PC-3 (cell line): Measurements from ENCODE around the gene SF3B2. TPM values are rescaled to one million over a fixed set of nuclear protein-coding genes. Genes with fewer than 3 reads are reported as not detected.
A peak's percentile ranks its signal among the peaks of the same experiment; 100 is the strongest.

Source experiments
- ATAC-seq: fragments of 200-7000 bp; cut with Tn5 transposase; 2 replicates; pipeline ENCODE4 v1.9.1; 2020; ENCODE audit warnings: mild to moderate bottlenecking, moderate library complexity
- BruUV-seq: library from RNA; stranded (reverse); fragments of 400-500 nt; replicated peaks from 2 replicates; lab custom pipeline; 2021; lab: Mats Ljungman, UMichigan
- CTCF ChIA-PET: fragments of 300-600 bp; sonication (Branson Sonifier 250); formaldehyde crosslinking; loops from one replicate; lab custom pipeline; 2022; ENCODE audit warnings: antibody characterized with exemption; lab: Charles Lee
- POLR2A ChIA-PET: fragments of 300-600 bp; sonication (Branson Sonifier 250); formaldehyde crosslinking; loops from one replicate; lab custom pipeline; 2022; ENCODE audit warnings: antibody characterized with exemption; ENCODE audit not compliant: unreplicated experiment; lab: Charles Lee
- DNase-seq: peaks from one replicate; pipeline ENCODE4 v3.0.0-alpha.2; 2015
- H2AFZ ChIP-seq: fragments of 300-600 bp; sonication (generic); 2 replicates; pipeline ENCODE4 v1.6.0; 2016; ENCODE audit warnings: antibody characterized with exemption, low read length
- H3F3A ChIP-seq: fragments of 300-600 bp; sonication (generic); one replicate; pipeline ENCODE4 v1.6.0; 2017; ENCODE audit warnings: antibody characterized with exemption, low read length, control low read depth, mild to moderate bottlenecking; ENCODE audit not compliant: unreplicated experiment
- H3K27ac ChIP-seq: fragments of 300-600 bp; sonication (generic); 2 replicates; pipeline ENCODE4 v1.5.1; 2016; ENCODE audit warnings: mild to moderate bottlenecking, low read length
- H3K27me3 ChIP-seq: fragments of 300-600 bp; sonication (generic); 2 replicates; pipeline ENCODE4 v1.6.1; 2016; ENCODE audit warnings: low read length, mixed read lengths
- H3K36me3 ChIP-seq: fragments of 300-600 bp; sonication (generic); 2 replicates; pipeline ENCODE4 v1.6.1; 2016; ENCODE audit warnings: low read depth, mixed run types, low read length, mixed read lengths
- H3K4me1 ChIP-seq: fragments of 300-600 bp; sonication (generic); 2 replicates; pipeline ENCODE4 v1.5.1; 2016; ENCODE audit warnings: low read length; ENCODE audit not compliant: insufficient read depth
- H3K4me2 ChIP-seq: fragments of 300-600 bp; sonication (generic); 2 replicates; pipeline ENCODE4 v1.6.0; 2016; ENCODE audit warnings: low read length
- H3K4me3 ChIP-seq: fragments of 300-600 bp; sonication (generic); 2 replicates; pipeline ENCODE4 v1.5.1; 2016; ENCODE audit warnings: mild to moderate bottlenecking, low read length, mixed read lengths
- H3K79me2 ChIP-seq: fragments of 300-600 bp; sonication (generic); 2 replicates; pipeline ENCODE4 v1.6.1; 2017; ENCODE audit warnings: low read length, mixed read lengths
- H3K9ac ChIP-seq: fragments of 300-600 bp; sonication (generic); 2 replicates; pipeline ENCODE4 v1.6.0; 2016; ENCODE audit warnings: mild to moderate bottlenecking, low read length
- H3K9me2 ChIP-seq: fragments of 300-600 bp; sonication (generic); replicated peaks from 2 replicates; pipeline ENCODE4 v1.6.1; 2016; ENCODE audit warnings: mixed run types, low read length, mixed read lengths
- H3K9me3 ChIP-seq: fragments of 300-600 bp; sonication (generic); 2 replicates; pipeline ENCODE4 v1.6.1; 2016; ENCODE audit warnings: low read length, mixed read lengths
- H4K20me1 ChIP-seq: fragments of 300-600 bp; sonication (generic); 2 replicates; pipeline ENCODE4 v1.6.1; 2016; ENCODE audit warnings: low read length, mixed read lengths
- EZH2 ChIP-seq: fragments of 300-600 bp; sonication (generic); IDR thresholded peaks from one replicate; pipeline ENCODE4 v1.6.1; 2017; ENCODE audit warnings: antibody characterized with exemption, mild to moderate bottlenecking, low read length; ENCODE audit not compliant: unreplicated experiment
- EZH2phosphoT487 ChIP-seq: fragments of 300-600 bp; sonication (generic); IDR thresholded peaks from 2 replicates; pipeline ENCODE4 v1.6.1; 2018; ENCODE audit warnings: mild to moderate bottlenecking, antibody characterized with exemption, low read length, borderline replicate concordance
- intact Hi-C: fragments of 100-400 bp; cut with micrococcal nuclease; formaldehyde crosslinking; loops from 2 replicates; pipeline ENCODE4 v1.9.0; 2023
- total RNA-seq: library from RNA; depleted of rRNA; stranded (reverse); fragments of >200 nt; gene quantifications from 2 replicates; pipeline ENCODE4 v1.2.3, GENCODE V29; 2014; rRNA removed
- TF ChIP-seq, protein P1 (sequence below): fragments of 300-600 bp; sonication (generic); conservative IDR thresholded peaks from 2 replicates; pipeline ENCODE4 v1.5.1; 2017; ENCODE audit warnings: antibody characterized with exemption, low read depth, mild to moderate bottlenecking, low read length

Gene SF3B2
- total RNA-seq, 1 experiment from 2014 or later = 241 TPM

GRCh38 chr11:66116576-66117361, 64.6 kb downstream of the SF3B2 start:
- intact Hi-C loops = no loop called here
- no peak overlapping the region for H3K4me2 ChIP-seq
- ChIA-PET CTCF (no interaction called here), POLR2A (interaction anchor here (0.6 kb wide), 1 partner anchor 47 kb away, joined by 3 read pairs; the partner anchor contains the start of gene PACS1)
- H3K4me3 ChIP-seq = no peak overlapping the region
- H3K9ac ChIP-seq = no peak overlapping the region
- H3K79me2 ChIP-seq = peaks cover 60% of the 10 kb centered on the region
- no peaks in the 10 kb centered on the region for H3K36me3 ChIP-seq
- H3F3A ChIP-seq = peaks cover 26% of the 10 kb centered on the region
- DNase-seq (no peak), ATAC-seq (no peak)
- H3K27me3 ChIP-seq = no peaks in the 10 kb centered on the region
- no peak overlapping the region for H2AFZ ChIP-seq
- no peaks in the 10 kb centered on the region for H3K9me3 ChIP-seq
- H3K4me1 ChIP-seq = peaks cover 60% of the 10 kb centered on the region
- no peaks in the 10 kb centered on the region for H4K20me1 ChIP-seq
- no peak overlapping the region for H3K27ac ChIP-seq
- TF ChIP-seq, protein P1, sequence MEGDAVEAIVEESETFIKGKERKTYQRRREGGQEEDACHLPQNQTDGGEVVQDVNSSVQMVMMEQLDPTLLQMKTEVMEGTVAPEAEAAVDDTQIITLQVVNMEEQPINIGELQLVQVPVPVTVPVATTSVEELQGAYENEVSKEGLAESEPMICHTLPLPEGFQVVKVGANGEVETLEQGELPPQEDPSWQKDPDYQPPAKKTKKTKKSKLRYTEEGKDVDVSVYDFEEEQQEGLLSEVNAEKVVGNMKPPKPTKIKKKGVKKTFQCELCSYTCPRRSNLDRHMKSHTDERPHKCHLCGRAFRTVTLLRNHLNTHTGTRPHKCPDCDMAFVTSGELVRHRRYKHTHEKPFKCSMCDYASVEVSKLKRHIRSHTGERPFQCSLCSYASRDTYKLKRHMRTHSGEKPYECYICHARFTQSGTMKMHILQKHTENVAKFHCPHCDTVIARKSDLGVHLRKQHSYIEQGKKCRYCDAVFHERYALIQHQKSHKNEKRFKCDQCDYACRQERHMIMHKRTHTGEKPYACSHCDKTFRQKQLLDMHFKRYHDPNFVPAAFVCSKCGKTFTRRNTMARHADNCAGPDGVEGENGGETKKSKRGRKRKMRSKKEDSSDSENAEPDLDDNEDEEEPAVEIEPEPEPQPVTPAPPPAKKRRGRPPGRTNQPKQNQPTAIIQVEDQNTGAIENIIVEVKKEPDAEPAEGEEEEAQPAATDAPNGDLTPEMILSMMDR = no peak
- TF ChIP-seq EZH2phosphoT487 (no peak), EZH2 (no peak)
- H3K9me2 ChIP-seq = no peaks in the 10 kb centered on the region
- no TSS peak for BruUV-seq

- CTCF ChIA-PET = interaction anchor here (0.5 to 0.7 kb wide), 3 partner anchors 133 to 231 kb away, joined by 5 to 7 read pairs (median 5); partner anchors contain the start of gene FIBP
- TF ChIP-seq, protein P1 = no peak
- TF ChIP-seq EZH2 = no peak
- no peak for TF ChIP-seq EZH2phosphoT487
- ATAC-seq (no peak), DNase-seq (no peak)
- peak overlapping the region; percentile 4; the same call in 1 of the 2 replicates for H3K4me3 ChIP-seq
- H3K4me1 ChIP-seq = peaks cover 42% of the 10 kb centered on the region
- H2AFZ ChIP-seq = no peak overlapping the region
- no peaks in the 10 kb centered on the region for H3K36me3 ChIP-seq
- H3K27me3 ChIP-seq = no peaks in the 10 kb centered on the region
- no peaks in the 10 kb centered on the region for H3K9me2 ChIP-seq
- no TSS peak for BruUV-seq
- H3F3A ChIP-seq = peaks cover 9% of the 10 kb centered on the region
- POLR2A ChIA-PET = no interaction called here
- no peaks in the 10 kb centered on the region for H4K20me1 ChIP-seq
- H3K9ac ChIP-seq = peak overlapping the region; percentile 47
- peaks cover 57% of the 10 kb centered on the region for H3K79me2 ChIP-seq
- intact Hi-C loops = no loop called here
- no peaks in the 10 kb centered on the region for H3K9me3 ChIP-seq
- H3K4me2 ChIP-seq = peak overlapping the region; percentile 59
- H3K27ac ChIP-seq = peak overlapping the region; percentile 87
Observed at GRCh38 chr11:66118847-66119246, 66.7 kb downstream of the SF3B2 start.

Other genes starting within 250 kb of the SF3B2 start
- not detected in 2 replicates for gene SNX32, start 218.4 kb upstream of the SF3B2 start, total RNA-seq
- gene CFL1, start 194.2 kb upstream of the SF3B2 start, total RNA-seq = 2,710 and 3,139 TPM in 2 replicates
- 82.0 and 94.6 TPM in 2 replicates for gene MUS81, start 191.9 kb upstream of the SF3B2 start, total RNA-seq
- gene EFEMP2, start 179.6 kb upstream of the SF3B2 start, total RNA-seq = 2.6 and 4.5 TPM in 2 replicates
- 0.11 TPM in 1 of 2 replicates, not detected in the other for gene CTSW, start 172.5 kb upstream of the SF3B2 start, total RNA-seq
- gene FIBP, start 163.9 kb upstream of the SF3B2 start, total RNA-seq = 221 TPM in 2 replicates
- gene CCDC85B, start 161.7 kb upstream of the SF3B2 start, total RNA-seq = 207 and 280 TPM in 2 replicates
- 656 and 851 TPM in 2 replicates for gene FOSL1, start 152.0 kb upstream of the SF3B2 start, total RNA-seq
- 61.3 and 82.0 TPM in 2 replicates for gene C11orf68, start 133.3 kb upstream of the SF3B2 start, total RNA-seq
- gene DRAP1, start 132.9 kb upstream of the SF3B2 start, total RNA-seq = 944 and 1,531 TPM in 2 replicates
- not detected in 2 replicates for gene TSGA10IP, start 106.9 kb upstream of the SF3B2 start, total RNA-seq
- gene SART1, start 90.6 kb upstream of the SF3B2 start, total RNA-seq = 240 and 267 TPM in 2 replicates
- 70.1 and 77.0 TPM in 2 replicates for gene EIF1AD, start 50.2 kb upstream of the SF3B2 start, total RNA-seq
- gene BANF1, start 49.9 kb upstream of the SF3B2 start, total RNA-seq = 124 and 131 TPM in 2 replicates
- 74.5 and 84.2 TPM in 2 replicates for gene CST6, start 40.4 kb upstream of the SF3B2 start, total RNA-seq
- gene CATSPER1, start 25.9 kb upstream of the SF3B2 start, total RNA-seq = 0.17 and 1.1 TPM in 2 replicates
- not detected in 2 replicates for gene GAL3ST3, start 3.2 kb upstream of the SF3B2 start, total RNA-seq
- gene PACS1, start 17.9 kb downstream of the SF3B2 start, total RNA-seq = 28.7 and 31.5 TPM in 2 replicates
- 32.1 and 51.5 TPM in 2 replicates for gene KLC2, start 205.3 kb downstream of the SF3B2 start, total RNA-seq
- 355 and 380 TPM in 2 replicates for gene RAB1B, start 216.3 kb downstream of the SF3B2 start, total RNA-seq
- 2.2 and 5.2 TPM in 2 replicates for gene CNIH2, start 225.8 kb downstream of the SF3B2 start, total RNA-seq
- gene YIF1A, start 236.8 kb downstream of the SF3B2 start, total RNA-seq = 196 and 236 TPM in 2 replicates
- gene TMEM151A, start 239.5 kb downstream of the SF3B2 start, total RNA-seq = not detected in 2 replicates